ENCODE results near the gene ZNF358. TPM values are rescaled to one million over a fixed set of nuclear protein-coding genes. Genes with fewer than 3 reads are reported as not detected.
A peak's percentile ranks its signal among the peaks of the same experiment; 100 is the strongest.

ZNF358 gene
- total and polyA plus RNA-seq, 2 donors: 7.1 to 23.5 TPM

DNA sequence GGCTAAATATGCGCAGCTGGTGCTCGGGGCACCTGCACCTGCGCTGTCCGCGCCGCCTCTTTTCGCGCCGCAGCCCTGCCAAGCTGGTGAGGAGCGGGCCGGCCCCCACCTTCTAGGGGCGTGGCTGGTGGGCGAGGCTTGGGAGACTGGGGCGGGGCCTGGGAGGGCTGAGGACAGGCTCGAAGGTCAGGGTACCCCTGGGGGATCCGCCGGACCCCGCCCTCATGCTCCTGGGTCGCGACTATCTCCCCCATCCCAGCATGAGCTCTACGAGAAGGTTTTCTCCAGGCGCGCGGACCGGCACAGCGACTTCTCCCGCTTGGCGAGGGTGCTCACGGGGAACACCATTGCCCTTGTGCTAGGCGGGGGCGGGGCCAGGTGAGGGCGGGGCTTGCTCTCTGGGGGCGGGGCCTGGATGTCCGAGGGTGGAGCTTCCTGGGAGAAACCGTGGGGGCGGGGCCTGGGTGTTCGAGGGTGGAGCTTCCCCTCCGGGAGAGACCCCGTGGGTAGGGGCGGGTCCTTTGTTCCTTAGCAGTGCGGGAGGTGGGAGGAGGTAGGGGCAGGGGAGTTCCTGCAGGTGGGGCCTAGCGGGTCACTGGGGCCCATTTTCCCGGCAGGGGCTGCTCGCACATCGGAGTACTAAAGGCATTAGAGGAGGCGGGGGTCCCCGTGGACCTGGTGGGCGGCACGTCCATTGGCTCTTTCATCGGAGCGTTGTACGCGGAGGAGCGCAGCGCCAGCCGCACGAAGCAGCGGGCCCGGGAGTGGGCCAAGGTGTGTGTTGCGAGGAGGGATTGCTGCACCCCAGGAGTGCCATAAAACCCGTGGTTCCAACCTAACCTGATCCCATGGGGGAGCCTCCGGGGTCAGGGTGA lies 39.3 kb downstream of the ZNF358 start:
- Histone ChIP-seq H3K27ac (ENCODE audit: low read depth in 1 of 2, low read length in 1 of 2) (no peak overlapping the region), H3K4me1 (ENCODE audit: control insufficient read depth in 2 of 2, insufficient read depth in 2 of 2, low read length in 2 of 2) (peaks cover 0 to 8% of the 10 kb centered on the region in 2 donors), H3K9me3 (ENCODE audit: control insufficient read depth in 2 of 2, insufficient read depth in 1 of 2, low read length in 1 of 2) (peaks cover 1 to 9% of the 10 kb centered on the region in 2 donors), H3K36me3 (ENCODE audit: control insufficient read depth in 2 of 2, insufficient read depth in 2 of 2, low read length in 1 of 2) (peaks cover 37 to 59% of the 10 kb centered on the region in 2 donors), H3K27me3 (ENCODE audit: control insufficient read depth in 2 of 2, insufficient read depth in 1 of 2, low read length in 1 of 2) (no peaks in the 10 kb centered on the region), H3K4me3 (ENCODE audit: low read length in 2 of 2) (no peak overlapping the region)
- WGBS: 96% methylated on average over 62 of the region's 62 CpGs
- no peak for DNase-seq (ENCODE audit: low read depth in 6 of 9, low spot score in 9 of 9)

DNA sequence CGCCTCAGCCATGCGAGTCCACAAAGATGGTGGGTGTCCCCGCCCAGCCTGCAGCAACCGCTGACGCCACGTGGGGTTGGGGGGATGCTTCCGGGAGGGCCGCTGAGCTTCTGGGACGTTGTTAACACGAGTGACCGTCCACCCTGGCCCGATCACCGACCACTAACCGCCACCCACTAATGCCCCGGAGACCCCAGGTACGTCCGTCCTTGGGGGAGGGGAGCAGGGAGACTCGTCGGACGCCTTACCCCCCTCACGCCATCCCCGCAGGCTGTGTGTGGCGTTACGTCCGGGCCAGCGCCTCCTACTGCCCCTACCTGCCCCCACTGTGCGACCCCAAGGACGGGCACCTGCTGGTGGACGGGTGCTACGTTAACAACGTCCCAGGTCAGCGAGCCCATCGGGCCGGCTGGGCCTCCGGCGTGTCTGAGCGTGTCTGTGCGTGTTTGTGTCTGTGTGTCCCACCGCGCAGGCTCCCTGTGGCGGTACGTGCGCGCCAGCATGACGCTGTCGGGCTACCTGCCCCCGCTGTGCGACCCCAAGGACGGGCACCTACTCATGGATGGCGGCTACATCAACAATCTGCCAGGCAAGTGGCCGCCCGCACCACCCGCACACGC lies 40.9 kb downstream of the ZNF358 start:
- no peaks in the 10 kb centered on the region for H3K27me3 ChIP-seq (ENCODE audit: control insufficient read depth in 2 of 2, insufficient read depth in 1 of 2, low read length in 1 of 2)
- peaks cover 39 to 57% of the 10 kb centered on the region in 2 donors for H3K36me3 ChIP-seq (ENCODE audit: control insufficient read depth in 2 of 2, insufficient read depth in 2 of 2, low read length in 1 of 2)
- H3K27ac ChIP-seq (ENCODE audit: low read depth in 1 of 2, low read length in 1 of 2): no peak overlapping the region
- peaks cover 1 to 4% of the 10 kb centered on the region in 2 donors for H3K9me3 ChIP-seq (ENCODE audit: control insufficient read depth in 2 of 2, insufficient read depth in 1 of 2, low read length in 1 of 2)
- DNase-seq (ENCODE audit: low read depth in 6 of 9, low spot score in 9 of 9): no peak
- WGBS: 98% methylated on average over 54 of the region's 54 CpGs
- peaks cover 0 to under 1% of the 10 kb centered on the region in 2 donors for H3K4me1 ChIP-seq (ENCODE audit: control insufficient read depth in 2 of 2, insufficient read depth in 2 of 2, low read length in 2 of 2)
- no peak overlapping the region for H3K4me3 ChIP-seq (ENCODE audit: low read length in 2 of 2)

DNA sequence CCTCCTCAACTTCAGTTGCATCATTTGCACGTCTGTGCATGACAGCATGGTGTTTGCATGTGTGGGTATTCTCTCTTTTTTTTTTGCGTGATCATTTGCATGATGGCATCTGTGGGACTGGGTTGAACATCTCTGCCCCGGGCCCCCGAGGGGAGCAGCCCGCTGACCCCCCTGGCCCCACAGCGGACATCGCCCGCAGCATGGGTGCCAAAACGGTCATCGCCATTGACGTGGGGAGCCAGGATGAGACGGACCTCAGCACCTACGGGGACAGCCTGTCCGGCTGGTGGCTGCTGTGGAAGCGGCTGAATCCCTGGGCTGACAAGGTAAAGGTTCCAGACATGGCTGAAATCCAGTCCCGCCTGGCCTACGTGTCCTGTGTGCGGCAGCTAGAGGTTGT lies 42.8 kb downstream of the ZNF358 start:
- H3K27me3 ChIP-seq (ENCODE audit: control insufficient read depth in 2 of 2, insufficient read depth in 1 of 2, low read length in 1 of 2): no peaks in the 10 kb centered on the region
- no peak overlapping the region for H3K27ac ChIP-seq (ENCODE audit: low read depth in 1 of 2, low read length in 1 of 2)
- H3K4me3 ChIP-seq (ENCODE audit: low read length in 2 of 2): no peak overlapping the region
- peaks cover 39 to 56% of the 10 kb centered on the region in 2 donors for H3K36me3 ChIP-seq (ENCODE audit: control insufficient read depth in 2 of 2, insufficient read depth in 2 of 2, low read length in 1 of 2)
- H3K9me3 ChIP-seq (ENCODE audit: control insufficient read depth in 2 of 2, insufficient read depth in 1 of 2, low read length in 1 of 2): peaks cover 1 to 4% of the 10 kb centered on the region in 2 donors
- DNase-seq (ENCODE audit: low read depth in 6 of 9, low spot score in 9 of 9): no peak
- H3K4me1 ChIP-seq (ENCODE audit: control insufficient read depth in 2 of 2, insufficient read depth in 2 of 2, low read length in 2 of 2): no peaks in the 10 kb centered on the region
- 95% methylated on average over 18 of the region's 18 CpGs for whole genome bisulfite sequencing

DNA sequence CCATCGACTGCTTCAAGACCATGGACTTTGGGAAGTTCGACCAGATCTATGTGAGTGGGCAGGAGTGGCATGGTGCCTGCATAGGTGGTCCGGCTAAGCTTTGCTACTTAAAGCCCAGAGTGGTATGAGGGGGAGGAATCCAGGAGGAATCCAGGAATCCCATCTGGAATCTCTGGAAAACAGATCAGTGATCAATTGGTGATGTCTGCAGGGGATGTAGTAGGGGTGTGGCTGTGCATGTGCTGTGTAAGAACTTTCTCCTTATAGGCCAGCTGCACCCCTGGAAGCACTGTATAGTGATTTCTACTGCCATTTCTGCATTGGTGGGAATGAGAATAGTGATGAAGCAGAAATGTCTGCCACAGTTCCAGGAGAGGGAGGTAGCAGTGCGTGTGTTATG lies 43.2 kb downstream of the ZNF358 start:
- peaks cover 39 to 52% of the 10 kb centered on the region in 2 donors for H3K36me3 ChIP-seq (ENCODE audit: control insufficient read depth in 2 of 2, insufficient read depth in 2 of 2, low read length in 1 of 2)
- H3K4me3 ChIP-seq (ENCODE audit: low read length in 2 of 2): no peak overlapping the region
- no peak for DNase-seq (ENCODE audit: low read depth in 6 of 9, low spot score in 9 of 9)
- WGBS: 63% methylated on average over 4 of the region's 4 CpGs
- no peaks in the 10 kb centered on the region for H3K4me1 ChIP-seq (ENCODE audit: control insufficient read depth in 2 of 2, insufficient read depth in 2 of 2, low read length in 2 of 2)
- H3K27ac ChIP-seq (ENCODE audit: low read depth in 1 of 2, low read length in 1 of 2): no peak overlapping the region
- H3K27me3 ChIP-seq (ENCODE audit: control insufficient read depth in 2 of 2, insufficient read depth in 1 of 2, low read length in 1 of 2): no peaks in the 10 kb centered on the region
- H3K9me3 ChIP-seq (ENCODE audit: control insufficient read depth in 2 of 2, insufficient read depth in 1 of 2, low read length in 1 of 2): peaks cover 1 to 4% of the 10 kb centered on the region in 2 donors

DNA sequence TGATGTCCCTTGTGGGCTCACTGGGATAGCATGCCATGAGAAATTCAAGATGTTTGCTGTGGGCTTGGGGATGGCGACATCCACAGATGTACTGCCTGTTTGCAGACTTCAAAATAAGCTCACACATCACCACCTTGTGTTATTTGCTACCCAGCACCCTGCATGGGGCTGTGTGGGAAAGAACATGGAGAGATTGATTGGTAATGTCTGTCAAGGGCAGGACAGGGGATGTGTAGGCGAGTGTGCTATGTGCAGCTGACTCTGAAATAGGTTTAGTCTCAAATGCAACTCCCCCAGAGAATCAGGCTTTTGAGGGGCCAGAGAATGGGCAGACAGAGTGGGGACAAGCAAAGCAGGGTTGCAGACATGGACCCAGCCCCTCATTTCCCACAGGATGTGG lies 44.4 kb downstream of the ZNF358 start:
- Histone ChIP-seq H3K27me3 (ENCODE audit: control insufficient read depth in 2 of 2, insufficient read depth in 1 of 2, low read length in 1 of 2) (no peaks in the 10 kb centered on the region), H3K4me3 (ENCODE audit: low read length in 2 of 2) (no peak overlapping the region), H3K4me1 (ENCODE audit: control insufficient read depth in 2 of 2, insufficient read depth in 2 of 2, low read length in 2 of 2) (no peaks in the 10 kb centered on the region), H3K27ac (ENCODE audit: low read depth in 1 of 2, low read length in 1 of 2) (no peak overlapping the region), H3K9me3 (ENCODE audit: control insufficient read depth in 2 of 2, insufficient read depth in 1 of 2, low read length in 1 of 2) (peaks cover 0 to 1% of the 10 kb centered on the region in 2 donors), H3K36me3 (ENCODE audit: control insufficient read depth in 2 of 2, insufficient read depth in 2 of 2, low read length in 1 of 2) (peaks cover 32 to 42% of the 10 kb centered on the region in 2 donors)
- DNase-seq (ENCODE audit: low read depth in 6 of 9, low spot score in 9 of 9): no peak
- 97% methylated on average over 2 of the region's 2 CpGs for WGBS

DNA sequence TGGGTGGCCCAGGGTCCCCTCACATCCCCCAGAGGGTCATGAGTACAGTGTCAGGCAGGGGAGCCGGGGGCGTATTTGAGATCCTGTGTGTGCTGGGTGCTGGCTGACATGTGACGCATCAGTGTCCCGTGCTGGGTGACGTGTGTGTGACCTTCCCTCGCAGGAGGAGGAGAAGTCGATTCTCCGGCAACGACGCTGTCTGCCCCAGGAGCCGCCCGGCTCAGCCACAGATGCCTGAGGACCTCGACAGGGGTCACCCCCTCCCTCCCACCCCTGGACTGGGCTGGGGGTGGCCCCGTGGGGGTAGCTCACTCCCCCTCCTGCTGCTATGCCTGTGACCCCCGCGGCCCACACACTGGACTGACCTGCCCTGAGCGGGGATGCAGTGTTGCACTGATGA lies 45.4 kb downstream of the ZNF358 start:
- Histone ChIP-seq H3K36me3 (ENCODE audit: control insufficient read depth in 2 of 2, insufficient read depth in 2 of 2, low read length in 1 of 2) (peaks cover 22 to 33% of the 10 kb centered on the region in 2 donors), H3K4me1 (ENCODE audit: control insufficient read depth in 2 of 2, insufficient read depth in 2 of 2, low read length in 2 of 2) (no peaks in the 10 kb centered on the region), H3K4me3 (ENCODE audit: low read length in 2 of 2) (no peak overlapping the region), H3K27ac (ENCODE audit: low read depth in 1 of 2, low read length in 1 of 2) (no peak overlapping the region), H3K9me3 (ENCODE audit: control insufficient read depth in 2 of 2, insufficient read depth in 1 of 2, low read length in 1 of 2) (peaks cover 0 to 1% of the 10 kb centered on the region in 2 donors), H3K27me3 (ENCODE audit: control insufficient read depth in 2 of 2, insufficient read depth in 1 of 2, low read length in 1 of 2) (no peaks in the 10 kb centered on the region)
- DNase-seq (ENCODE audit: low read depth in 6 of 9, low spot score in 9 of 9): no peak
- 97% methylated on average over 17 of the region's 17 CpGs for WGBS

DNA sequence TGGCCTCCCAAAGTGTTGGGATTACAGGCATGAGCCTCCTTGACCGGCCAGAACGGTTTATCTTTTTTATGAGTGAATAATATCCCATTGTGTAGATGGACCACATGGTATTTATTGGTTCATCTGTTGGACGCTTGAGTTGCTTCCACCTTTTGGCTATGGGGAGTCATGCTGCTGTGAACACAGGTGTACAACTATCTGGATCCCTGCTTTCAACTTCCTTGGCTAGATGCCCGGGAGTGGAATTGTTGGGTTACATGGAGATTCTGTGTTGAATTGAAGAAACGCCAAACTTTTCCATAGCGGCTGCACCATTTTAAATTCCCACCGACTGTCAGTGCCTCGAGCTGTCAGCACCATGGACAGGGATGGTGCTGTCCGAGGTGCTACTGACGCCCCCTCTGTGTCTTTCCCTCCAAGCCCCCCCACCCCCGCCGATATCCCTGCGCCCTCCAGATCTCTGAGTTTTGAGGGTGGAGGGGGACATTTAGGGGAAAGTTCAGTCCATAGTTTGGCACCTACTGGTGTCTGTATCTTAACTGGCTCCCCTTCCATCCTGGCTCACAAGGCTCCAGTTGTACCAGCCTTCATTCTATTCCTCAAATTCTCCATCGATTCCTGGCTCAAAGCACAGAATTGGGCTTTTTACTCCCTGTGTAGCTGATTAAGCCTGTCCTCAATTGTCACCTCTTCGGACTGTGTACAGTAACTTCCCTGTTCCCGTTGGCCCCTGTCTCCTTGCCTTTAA lies 46.9 kb downstream of the ZNF358 start:
- H3K27me3 ChIP-seq (ENCODE audit: control insufficient read depth in 2 of 2, insufficient read depth in 1 of 2, low read length in 1 of 2): no peaks in the 10 kb centered on the region
- WGBS: 67% methylated on average over 16 of the region's 16 CpGs
- peaks cover 12 to 18% of the 10 kb centered on the region in 2 donors for H3K36me3 ChIP-seq (ENCODE audit: control insufficient read depth in 2 of 2, insufficient read depth in 2 of 2, low read length in 1 of 2)
- peak in 3 of 9 donors; percentile 39 to 43 (median 42) for DNase-seq (ENCODE audit: low read depth in 6 of 9, low spot score in 9 of 9)
- H3K4me3 ChIP-seq (ENCODE audit: low read length in 2 of 2): no peak overlapping the region
- H3K9me3 ChIP-seq (ENCODE audit: control insufficient read depth in 2 of 2, insufficient read depth in 1 of 2, low read length in 1 of 2): peaks cover 0 to 1% of the 10 kb centered on the region in 2 donors
- no peak overlapping the region for H3K27ac ChIP-seq (ENCODE audit: low read depth in 1 of 2, low read length in 1 of 2)
- no peaks in the 10 kb centered on the region for H3K4me1 ChIP-seq (ENCODE audit: control insufficient read depth in 2 of 2, insufficient read depth in 2 of 2, low read length in 2 of 2)

DNA sequence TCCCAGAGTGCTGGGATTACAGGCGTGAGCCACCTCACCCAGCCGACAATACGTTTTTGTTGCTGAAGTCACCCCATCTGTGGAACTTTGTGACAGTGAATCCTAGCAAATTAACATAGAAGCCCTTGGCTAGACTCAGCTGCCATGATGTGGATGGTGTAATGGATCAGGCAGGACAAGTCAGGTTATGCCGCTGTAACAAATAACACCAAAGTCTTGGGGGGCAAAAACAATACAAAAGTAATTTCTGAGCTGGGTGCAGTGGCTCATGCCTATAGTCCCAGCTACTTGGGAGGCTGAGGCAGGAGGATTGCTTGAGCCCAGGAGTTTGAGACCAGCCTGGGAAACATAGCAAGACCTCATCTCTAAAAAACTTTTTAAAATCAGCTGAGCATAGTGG lies 49.0 kb downstream of the ZNF358 start:
- no peaks in the 10 kb centered on the region for H3K4me1 ChIP-seq (ENCODE audit: control insufficient read depth in 2 of 2, insufficient read depth in 2 of 2, low read length in 2 of 2)
- no peaks in the 10 kb centered on the region for H3K9me3 ChIP-seq (ENCODE audit: control insufficient read depth in 2 of 2, insufficient read depth in 1 of 2, low read length in 1 of 2)
- H3K27ac ChIP-seq (ENCODE audit: low read depth in 1 of 2, low read length in 1 of 2): no peak overlapping the region
- no peak overlapping the region for H3K4me3 ChIP-seq (ENCODE audit: low read length in 2 of 2)
- DNase-seq (ENCODE audit: low read depth in 6 of 9, low spot score in 9 of 9): no peak
- 95% methylated on average over 4 of the region's 4 CpGs for WGBS
- peaks cover 2 to 6% of the 10 kb centered on the region in 2 donors for H3K36me3 ChIP-seq (ENCODE audit: control insufficient read depth in 2 of 2, insufficient read depth in 2 of 2, low read length in 1 of 2)
- H3K27me3 ChIP-seq (ENCODE audit: control insufficient read depth in 2 of 2, insufficient read depth in 1 of 2, low read length in 1 of 2): no peaks in the 10 kb centered on the region

DNA sequence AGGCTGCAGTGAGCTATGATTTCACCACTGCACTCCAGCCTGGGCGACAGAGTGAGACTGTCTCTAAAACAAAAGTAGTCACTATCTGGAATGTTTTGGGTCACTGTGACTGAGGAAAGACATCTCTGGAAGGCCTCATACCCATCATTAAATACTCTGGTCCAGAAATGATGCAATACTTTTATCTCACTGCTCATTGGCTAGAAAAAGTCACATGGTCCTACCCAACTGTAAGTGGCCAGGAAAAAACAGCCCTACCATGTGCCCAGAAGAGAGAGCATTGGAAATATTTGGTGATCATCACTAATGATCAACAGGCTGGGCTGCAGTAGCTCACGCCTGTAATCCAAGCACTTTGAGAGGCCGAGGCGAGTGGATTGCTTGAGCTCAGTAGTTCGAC lies 49.4 kb downstream of the ZNF358 start:
- Histone ChIP-seq H3K36me3 (ENCODE audit: control insufficient read depth in 2 of 2, insufficient read depth in 2 of 2, low read length in 1 of 2) (peaks cover 2 to 6% of the 10 kb centered on the region in 2 donors), H3K27ac (ENCODE audit: low read depth in 1 of 2, low read length in 1 of 2) (no peak overlapping the region), H3K4me1 (ENCODE audit: control insufficient read depth in 2 of 2, insufficient read depth in 2 of 2, low read length in 2 of 2) (no peaks in the 10 kb centered on the region), H3K4me3 (ENCODE audit: low read length in 2 of 2) (no peak overlapping the region), H3K27me3 (ENCODE audit: control insufficient read depth in 2 of 2, insufficient read depth in 1 of 2, low read length in 1 of 2) (no peaks in the 10 kb centered on the region), H3K9me3 (ENCODE audit: control insufficient read depth in 2 of 2, insufficient read depth in 1 of 2, low read length in 1 of 2) (no peaks in the 10 kb centered on the region)
- DNase-seq (ENCODE audit: low read depth in 6 of 9, low spot score in 9 of 9): no peak
- 95% methylated on average over 5 of the region's 5 CpGs for WGBS
